Peyer's patch (tissue), 4 donors: Measurements from ENCODE around the gene HOXC4. TPM values are rescaled to one million over a fixed set of nuclear protein-coding genes. Genes with fewer than 3 reads are reported as not detected.
A peak's percentile ranks its signal among the peaks of the same experiment; 100 is the strongest.

ENCODE experiments used
- DNase-seq, 3 donors: peaks; one replicate each; pipeline ENCODE4 v3.0.0-alpha.2; 2017 to 2019
- H3K27ac ChIP-seq, 4 donors: fragments of 200-600 bp; sonication (generic); one replicate each; pipeline ENCODE4 v1.5.1; 2016 to 2019
- H3K27me3 ChIP-seq, 2 donors: fragments of 200-600 bp; sonication (generic); one replicate each; pipeline ENCODE4 v1.5.1; 2019
- H3K36me3 ChIP-seq, 3 donors: fragments of 200-600 bp; sonication (generic); one replicate each; pipeline ENCODE4 v1.5.1; 2016 to 2019
- H3K4me1 ChIP-seq, 4 donors: fragments of 200-600 bp; sonication (generic); one replicate each; pipeline ENCODE4 v1.5.1; 2016 to 2019
- H3K4me3 ChIP-seq, 4 donors: fragments of 200-600 bp; sonication (generic); 1 replicate in 3 of 4; 2 replicates in 1 of 4; pipeline ENCODE4 v1.5.1; 2016 to 2019; ENCODE audit warnings: mild to moderate bottlenecking in 1 of 4
- H3K9me3 ChIP-seq, 4 donors: fragments of 200-600 bp; sonication (generic); one replicate each; pipeline ENCODE4 v1.5.1; 2016 to 2019; ENCODE audit warnings: mild to moderate bottlenecking in 1 of 4
- CTCF ChIP-seq, 6 experiments: fragments of 450-650 bp in 4 of 6; fragments of 200-600 bp in 2 of 6; sonication (generic) in 1 of 6; IDR thresholded peaks; one replicate each; pipeline ENCODE4 v1.5.1; 2017 to 2019; ENCODE audit warnings: antibody characterized with exemption in 6 of 6, mild to moderate bottlenecking in 3 of 6, moderate library complexity in 1 of 6
- POLR2A ChIP-seq, 2 donors: fragments of 450-650 bp; IDR thresholded peaks; one replicate each; pipeline ENCODE4 v1.5.1; 2017; ENCODE audit warnings: antibody characterized with exemption in 2 of 2, mild to moderate bottlenecking in 2 of 2, moderate library complexity in 2 of 2
- total RNA-seq, 4 donors: library from RNA; depleted of rRNA; stranded (reverse); fragments of >200 nt; gene quantifications; one replicate each; pipeline ENCODE4 v1.1.0, GENCODE V29; 2016

HOXC4 gene
- total RNA-seq, 4 donors from 2014 or later, result 1.1 to 8.3 (median 1.8) TPM

- H3K27me3 ChIP-seq, result peaks cover 0 to 31% of the 10 kb centered on the region in 2 donors
- H3K36me3 ChIP-seq, result no peaks in the 10 kb centered on the region
- peak overlapping the region; percentile 38 to 85 (median 66) for H3K27ac ChIP-seq
- peaks cover 0 to 26% (median 5%) of the 10 kb centered on the region in 4 donors for H3K4me1 ChIP-seq
- H3K4me3 ChIP-seq, result peak overlapping the region in 2 of 4 donors; percentile 29 to 37
- no peaks in the 10 kb centered on the region for H3K9me3 ChIP-seq
- no peak for TF ChIP-seq CTCF (IDR thresholded peaks at IDR 0.05)
- TF ChIP-seq POLR2A (IDR thresholded peaks at IDR 0.05), result no peak
- no peak for DNase-seq
These were observed 39.1 kb upstream of the HOXC4 start for GRCh38 chr12:54014377-54015017.

GRCh38 chr12:54015018-54015931, 38.4 kb upstream of the HOXC4 start:
- Histone ChIP-seq H3K36me3 (no peaks in the 10 kb centered on the region), H3K9me3 (no peaks in the 10 kb centered on the region), H3K27me3 (peaks cover 0 to 24% of the 10 kb centered on the region in 2 donors), H3K4me3 (no peak overlapping the region), H3K27ac (peak overlapping the region in 2 of 4 donors; percentile 81 to 94), H3K4me1 (peaks cover 0 to 26% (median 5%) of the 10 kb centered on the region in 4 donors)
- TF ChIP-seq CTCF (IDR thresholded peaks at IDR 0.05), result no peak
- no peak for TF ChIP-seq POLR2A (IDR thresholded peaks at IDR 0.05)
- DNase-seq, result no peak

- no peak for TF ChIP-seq CTCF (IDR thresholded peaks at IDR 0.05)
- TF ChIP-seq POLR2A (IDR thresholded peaks at IDR 0.05), result no peak
- H3K27ac ChIP-seq, result peak overlapping the region; percentile 38 to 94 (median 82)
- H3K36me3 ChIP-seq, result no peaks in the 10 kb centered on the region
- peaks cover 0 to 16% of the 10 kb centered on the region in 2 donors for H3K27me3 ChIP-seq
- peaks cover 0 to 26% (median 5%) of the 10 kb centered on the region in 4 donors for H3K4me1 ChIP-seq
- DNase-seq, result no peak
- peak overlapping the region in 2 of 4 donors; percentile 45 to 56 for H3K4me3 ChIP-seq
- no peaks in the 10 kb centered on the region for H3K9me3 ChIP-seq
These were observed 37.6 kb upstream of the HOXC4 start for GRCh38 chr12:54016051-54016450.

GRCh38 chr12:54016478-54016964, 37.1 kb upstream of the HOXC4 start:
- peak in 1 of 3 donors; percentile 51 for DNase-seq
- H3K27ac ChIP-seq, result peak overlapping the region; percentile 76 to 94 (median 82)

More at GRCh38 chr12:54016478-54016964, 37.1 kb upstream of the HOXC4 start:
- TF ChIP-seq CTCF (IDR thresholded peaks at IDR 0.05) (no peak), POLR2A (IDR thresholded peaks at IDR 0.05) (no peak)
- no peaks in the 10 kb centered on the region for H3K9me3 ChIP-seq
- H3K27me3 ChIP-seq, result peaks cover 0 to 15% of the 10 kb centered on the region in 2 donors
- H3K4me1 ChIP-seq, result peaks cover 0 to 24% (median 5%) of the 10 kb centered on the region in 4 donors
- H3K36me3 ChIP-seq, result no peaks in the 10 kb centered on the region
- H3K4me3 ChIP-seq, result peak overlapping the region; percentile 34 to 56 (median 47)
